K562 (cell line): ENCODE data around the gene METTL25B. TPM values are rescaled to one million over a fixed set of nuclear protein-coding genes. Genes with fewer than 3 reads are reported as not detected.

ENCODE experiments used
- BRD9 ChIP-seq: fragments of 450-650 bp; IDR thresholded peaks from 2 replicates; pipeline ENCODE4 v1.6.1; 2018; ENCODE audit warnings: low read depth; ENCODE audit not compliant: partially characterized antibody
- GTF2E2 ChIP-seq: fragments of 200-800 bp; sonication (Bioruptor generic); IDR thresholded peaks from 2 replicates; pipeline ENCODE4 v1.6.1; 2016; ENCODE audit warnings: missing genetic modification characterization, missing compliant biosample characterization
- MYBL2 ChIP-seq, 2 experiments: fragments of 450-650 bp in 1 of 2; sonication (generic) in 1 of 2; formaldehyde crosslinking in 1 of 2; IDR thresholded peaks; 2 replicates each; pipeline versions ENCODE4 v1.6.1 to v1.8.1; 2017 to 2022; ENCODE audit warnings: borderline replicate concordance in 1 of 2, inconsistent platforms in 1 of 2, low read depth in 1 of 2, mild to moderate bottlenecking in 1 of 2, missing genetic modification reagents in 1 of 2, moderate library complexity in 1 of 2
- NR2C2 ChIP-seq, 2 experiments: fragments of 200-800 bp in 1 of 2; sonication (Bioruptor generic) in 1 of 2; sonication (generic) in 1 of 2; formaldehyde crosslinking in 1 of 2; IDR thresholded peaks; 2 replicates each; pipeline versions ENCODE4 v1.6.1 to v1.8.0; 2016 to 2022; ENCODE audit warnings: mild to moderate bottlenecking in 1 of 2, missing compliant biosample characterization in 1 of 2, missing genetic modification characterization in 1 of 2, missing genetic modification reagents in 1 of 2
- NR4A1 ChIP-seq, 2 experiments: fragments of 250-450 bp in 1 of 2; fragments of 450-650 bp in 1 of 2; sonication (Bioruptor Pico) in 1 of 2; IDR thresholded peaks; 2 replicates each; pipeline versions ENCODE4 v1.4.0 to v1.6.1; 2016 to 2020; ENCODE audit warnings: mild to moderate bottlenecking in 2 of 2, missing compliant biosample characterization in 1 of 2, missing genetic modification characterization in 1 of 2, moderate library complexity in 1 of 2
- polyA plus RNA-seq, 8 experiments: library from polyadenylated mRNA; depleted of rRNA in 4 of 8; stranded (reverse) in 5 of 8; unstranded in 3 of 8; fragments of >200 nt; fragmentation: Nextera tagmentation in 2 of 8; fragmentation: Illumina TruSeq in 1 of 8; extraction: Ambion mirVana in 2 of 8; extraction: Trizol in 1 of 8; gene quantifications; 2 replicates each; pipeline versions ENCODE4 v1.2.1 to v1.2.3, GENCODE V29; 2011 to 2014; ENCODE audit warnings: inconsistent platforms in 1 of 8, missing spikeins in 1 of 8
- total RNA-seq, 7 experiments: library from RNA; depleted of rRNA in 6 of 7; stranded (reverse); fragments of >200 nt in 6 of 7; fragmentation: Illumina TruSeq in 2 of 7; extraction: Trizol in 2 of 7; gene quantifications; 2 replicates each; pipeline versions ENCODE4 v1.2.1 to v1.2.3, GENCODE V29; 2011 to 2021; ENCODE audit warnings: low replicate concordance in 1 of 7
- TF ChIP-seq, protein P1 (sequence below): fragments of 200-800 bp; sonication (Bioruptor generic); IDR thresholded peaks from 2 replicates; pipeline ENCODE4 v1.6.1; 2016; ENCODE audit warnings: missing genetic modification characterization, missing compliant biosample characterization
- TF ChIP-seq, protein P2 (sequence below): fragments of 250-450 bp; sonication (Bioruptor Pico); IDR thresholded peaks from 2 replicates; pipeline ENCODE4 v1.5.0; 2020; ENCODE audit warnings: mild to moderate bottlenecking, borderline replicate concordance

METTL25B gene
- total and polyA plus RNA-seq, 9 of the 15 experiments (the other 6 are each of a cell fraction or from before 2014, with no cell fraction given): 7.7 to 48.3 (median 33.1) TPM

DNA sequence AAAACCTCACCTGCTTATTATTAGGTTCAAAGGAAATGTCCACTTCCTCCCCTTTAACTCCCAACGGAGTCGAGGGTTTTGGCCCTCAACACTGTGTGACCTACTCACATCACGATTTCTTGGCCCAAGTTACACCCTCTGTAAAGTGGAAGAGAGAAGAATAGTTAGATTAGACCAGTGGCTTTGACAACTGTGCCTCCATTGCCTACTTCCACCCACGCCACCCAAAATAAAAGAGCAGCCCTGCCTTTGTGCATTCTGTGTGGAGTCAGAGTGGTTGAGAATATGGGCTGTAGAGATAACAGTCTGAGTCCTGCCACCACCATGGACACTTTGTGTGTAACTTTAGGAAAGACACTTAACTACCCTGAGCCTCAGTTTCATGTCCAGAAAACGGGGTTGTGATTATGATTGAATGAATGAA lies 27.3 kb downstream of the METTL25B start (continued):
- TF ChIP-seq, protein P1, sequence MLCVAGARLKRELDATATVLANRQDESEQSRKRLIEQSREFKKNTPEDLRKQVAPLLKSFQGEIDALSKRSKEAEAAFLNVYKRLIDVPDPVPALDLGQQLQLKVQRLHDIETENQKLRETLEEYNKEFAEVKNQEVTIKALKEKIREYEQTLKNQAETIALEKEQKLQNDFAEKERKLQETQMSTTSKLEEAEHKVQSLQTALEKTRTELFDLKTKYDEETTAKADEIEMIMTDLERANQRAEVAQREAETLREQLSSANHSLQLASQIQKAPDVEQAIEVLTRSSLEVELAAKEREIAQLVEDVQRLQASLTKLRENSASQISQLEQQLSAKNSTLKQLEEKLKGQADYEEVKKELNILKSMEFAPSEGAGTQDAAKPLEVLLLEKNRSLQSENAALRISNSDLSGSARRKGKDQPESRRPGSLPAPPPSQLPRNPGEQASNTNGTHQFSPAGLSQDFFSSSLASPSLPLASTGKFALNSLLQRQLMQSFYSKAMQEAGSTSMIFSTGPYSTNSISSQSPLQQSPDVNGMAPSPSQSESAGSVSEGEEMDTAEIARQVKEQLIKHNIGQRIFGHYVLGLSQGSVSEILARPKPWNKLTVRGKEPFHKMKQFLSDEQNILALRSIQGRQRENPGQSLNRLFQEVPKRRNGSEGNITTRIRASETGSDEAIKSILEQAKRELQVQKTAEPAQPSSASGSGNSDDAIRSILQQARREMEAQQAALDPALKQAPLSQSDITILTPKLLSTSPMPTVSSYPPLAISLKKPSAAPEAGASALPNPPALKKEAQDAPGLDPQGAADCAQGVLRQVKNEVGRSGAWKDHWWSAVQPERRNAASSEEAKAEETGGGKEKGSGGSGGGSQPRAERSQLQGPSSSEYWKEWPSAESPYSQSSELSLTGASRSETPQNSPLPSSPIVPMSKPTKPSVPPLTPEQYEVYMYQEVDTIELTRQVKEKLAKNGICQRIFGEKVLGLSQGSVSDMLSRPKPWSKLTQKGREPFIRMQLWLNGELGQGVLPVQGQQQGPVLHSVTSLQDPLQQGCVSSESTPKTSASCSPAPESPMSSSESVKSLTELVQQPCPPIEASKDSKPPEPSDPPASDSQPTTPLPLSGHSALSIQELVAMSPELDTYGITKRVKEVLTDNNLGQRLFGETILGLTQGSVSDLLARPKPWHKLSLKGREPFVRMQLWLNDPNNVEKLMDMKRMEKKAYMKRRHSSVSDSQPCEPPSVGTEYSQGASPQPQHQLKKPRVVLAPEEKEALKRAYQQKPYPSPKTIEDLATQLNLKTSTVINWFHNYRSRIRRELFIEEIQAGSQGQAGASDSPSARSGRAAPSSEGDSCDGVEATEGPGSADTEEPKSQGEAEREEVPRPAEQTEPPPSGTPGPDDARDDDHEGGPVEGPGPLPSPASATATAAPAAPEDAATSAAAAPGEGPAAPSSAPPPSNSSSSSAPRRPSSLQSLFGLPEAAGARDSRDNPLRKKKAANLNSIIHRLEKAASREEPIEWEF: peak; percentile 88
- TF ChIP-seq BRD9 (no peak), MYBL2 (IDR thresholded peaks at IDR 0.05; ENCODE audit: low read depth) (no peak), MYBL2 (CRISPR knock-in tag; IDR thresholded peaks at IDR 0.05; ENCODE audit: borderline replicate concordance) (no peak), NR4A1 (CRISPR knock-in tag; IDR thresholded peaks at IDR 0.05) (peak; percentile 87; the same call in 1 of the 2 replicates), NR4A1 (tag; IDR thresholded peaks at IDR 0.05) (peak; percentile 97), NR2C2 (CRISPR knock-in tag; IDR thresholded peaks at IDR 0.05) (no peak), NR2C2 (tag; IDR thresholded peaks at IDR 0.05) (peak; percentile 55), GTF2E2 (no peak)
- TF ChIP-seq, protein P2, sequence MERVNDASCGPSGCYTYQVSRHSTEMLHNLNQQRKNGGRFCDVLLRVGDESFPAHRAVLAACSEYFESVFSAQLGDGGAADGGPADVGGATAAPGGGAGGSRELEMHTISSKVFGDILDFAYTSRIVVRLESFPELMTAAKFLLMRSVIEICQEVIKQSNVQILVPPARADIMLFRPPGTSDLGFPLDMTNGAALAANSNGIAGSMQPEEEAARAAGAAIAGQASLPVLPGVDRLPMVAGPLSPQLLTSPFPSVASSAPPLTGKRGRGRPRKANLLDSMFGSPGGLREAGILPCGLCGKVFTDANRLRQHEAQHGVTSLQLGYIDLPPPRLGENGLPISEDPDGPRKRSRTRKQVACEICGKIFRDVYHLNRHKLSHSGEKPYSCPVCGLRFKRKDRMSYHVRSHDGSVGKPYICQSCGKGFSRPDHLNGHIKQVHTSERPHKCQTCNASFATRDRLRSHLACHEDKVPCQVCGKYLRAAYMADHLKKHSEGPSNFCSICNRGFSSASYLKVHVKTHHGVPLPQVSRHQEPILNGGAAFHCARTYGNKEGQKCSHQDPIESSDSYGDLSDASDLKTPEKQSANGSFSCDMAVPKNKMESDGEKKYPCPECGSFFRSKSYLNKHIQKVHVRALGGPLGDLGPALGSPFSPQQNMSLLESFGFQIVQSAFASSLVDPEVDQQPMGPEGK (CRISPR knock-in tag): no peak; the same call in 1 of the 2 replicates
